Gastrocnemius medialis (tissue), 4 donors: Measurements from ENCODE around the gene OSTN.

ENCODE experiments used
- CTCF ChIP-seq, 5 experiments: fragments of 450-650 bp in 3 of 5; fragments of 200-600 bp in 2 of 5; sonication (generic) in 2 of 5; IDR thresholded peaks in 4 of 5; conservative IDR thresholded peaks in 1 of 5; 1 replicate in 4 of 5; 2 replicates in 1 of 5; pipeline ENCODE4 v1.5.1; 2016 to 2019; ENCODE audit warnings: antibody characterized with exemption in 5 of 5, mild to moderate bottlenecking in 3 of 5, moderate library complexity in 3 of 5
- POLR2A ChIP-seq, 2 donors: fragments of 450-650 bp; IDR thresholded peaks; one replicate each; pipeline ENCODE4 v1.6.1; 2017; ENCODE audit warnings: antibody characterized with exemption in 2 of 2, mild to moderate bottlenecking in 2 of 2, moderate library complexity in 2 of 2

DNA sequence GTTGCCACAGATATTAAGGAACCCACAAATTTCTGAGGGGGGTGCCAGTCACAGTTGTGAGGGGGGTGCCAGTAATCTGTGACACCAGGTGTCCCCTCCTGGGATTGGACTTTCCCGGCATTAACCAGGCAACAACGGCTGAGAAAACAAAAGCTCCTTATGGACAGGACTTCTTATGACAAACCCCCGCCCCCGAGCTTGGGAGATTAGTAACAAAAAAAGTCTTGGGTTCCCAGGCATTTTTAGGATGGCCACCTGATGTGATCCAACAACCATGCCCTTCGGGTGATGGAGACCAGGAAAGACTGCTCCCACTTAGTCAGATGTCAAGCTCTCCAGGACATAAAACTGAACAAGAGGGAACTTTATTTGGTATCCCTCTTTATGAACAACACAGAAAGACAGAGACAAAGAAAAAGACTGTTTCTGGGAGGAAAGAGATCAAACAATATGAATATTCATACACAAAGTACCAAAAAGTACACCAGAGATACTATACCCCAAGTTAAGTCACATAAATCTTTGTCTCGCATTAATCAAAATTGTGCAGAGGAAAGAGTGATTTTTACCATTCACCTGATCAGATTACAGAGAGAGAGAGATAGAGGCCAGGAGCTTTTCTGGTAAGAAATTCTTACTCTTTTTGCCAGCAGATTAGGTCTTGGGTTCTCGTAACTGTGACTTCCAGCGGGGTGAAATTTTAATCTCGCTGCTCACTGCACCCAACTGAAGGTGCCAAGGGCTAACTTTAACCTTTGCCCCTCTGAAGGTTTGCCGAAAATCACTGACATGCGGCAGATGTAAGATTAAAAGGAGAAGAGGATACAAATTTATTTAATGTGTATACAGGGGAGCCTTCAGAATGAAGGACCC is 61.6 kb downstream of the OSTN start:
- no peak for TF ChIP-seq CTCF (IDR thresholded peaks at IDR 0.05 in 4 of 5, conservative IDR thresholded peaks at IDR 0.05 in 1 of 5)
- no peak for TF ChIP-seq POLR2A (IDR thresholded peaks at IDR 0.05)
